ENCODE measurements around the gene POLR2B.

GRCh38 chr4:56986192-56986591 lies 7.5 kb downstream of the POLR2B start:
- no peak for TF ChIP-seq POLR2AphosphoS5 (IDR thresholded peaks at IDR 0.05; ENCODE audit: low read depth, low read length)
- TF ChIP-seq SIN3A (IDR thresholded peaks at IDR 0.05; ENCODE audit: borderline replicate concordance, insufficient read depth, low read length) = no peak

Data from PFSK-1 (cell line).